Measurements from ENCODE around the gene PPM1M.

The PPM1M gene

DNA sequence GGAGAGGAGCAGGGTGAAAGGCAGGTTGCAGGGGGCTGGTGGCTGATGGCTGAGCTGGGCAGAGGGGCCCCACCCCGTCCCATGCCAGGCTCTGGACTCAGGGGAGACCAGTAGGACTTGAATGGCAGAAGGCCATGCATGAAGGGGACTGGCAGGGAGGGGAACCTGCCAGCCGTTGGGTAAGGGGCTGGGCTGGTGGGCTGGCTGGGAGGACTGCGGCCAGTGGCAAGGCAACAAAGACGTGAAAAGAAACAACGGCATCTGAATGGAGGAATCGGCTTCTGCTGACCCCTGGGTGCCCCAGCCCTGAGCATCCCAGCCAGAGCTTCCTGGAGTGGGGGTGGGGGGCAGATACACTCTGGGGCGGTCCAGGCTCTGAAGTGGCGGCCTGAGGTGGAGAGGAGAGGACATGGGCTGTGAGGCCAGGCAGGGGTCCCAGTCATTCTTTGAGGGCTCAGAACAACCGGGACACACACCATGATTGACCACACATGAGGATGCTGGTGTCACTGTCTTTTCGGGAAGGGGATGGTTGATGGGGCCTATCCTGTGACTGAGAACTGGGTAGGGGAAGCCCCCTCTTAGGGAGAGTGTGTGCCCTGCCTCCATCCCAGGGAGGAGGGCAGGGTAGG lies 53.8 kb downstream of the PPM1M start:
- Histone ChIP-seq H3K27ac (ENCODE audit: low read length) (no peak overlapping the region), H3K4me3 (ENCODE audit: low read length in 2 of 2) (no peak overlapping the region)

More for the DNA sequence above, 53.8 kb downstream of the PPM1M start:
- Histone ChIP-seq H3K4me1 (ENCODE audit: control insufficient read depth, insufficient read depth, low read length) (no peaks in the 10 kb centered on the region), H3K36me3 (ENCODE audit: control insufficient read depth in 2 of 2, insufficient read depth in 2 of 2, low read length in 2 of 2) (no peaks in the 10 kb centered on the region), H3K9me3 (ENCODE audit: control insufficient read depth in 2 of 2, low read length in 2 of 2) (no peaks in the 10 kb centered on the region), H3K9ac (ENCODE audit: low read length in 2 of 2) (no peak overlapping the region), H3K27me3 (ENCODE audit: control insufficient read depth in 1 of 2, insufficient read depth in 2 of 2, low read length in 2 of 2) (peaks cover 0 to 2% of the 10 kb centered on the region in 2 donors)
